B cell (primary cell): ENCODE data around the gene IER3. TPM values are rescaled to one million over a fixed set of nuclear protein-coding genes. Genes with fewer than 3 reads are reported as not detected.

ENCODE experiments used
- ATAC-seq: fragments of 200-7000 bp; cut with Tn5 transposase; one replicate; pipeline ENCODE4 v1.10.0; 2021; ENCODE audit warnings: low read depth, mild to moderate bottlenecking, moderate number of reproducible peaks, moderate library complexity
- CTCF ChIA-PET: fragments of 350-600 bp; sonication (Branson Sonifier 250); formaldehyde crosslinking; loops from one replicate; lab custom pipeline; 2021; ENCODE audit warnings: antibody characterized with exemption, inconsistent platforms; lab: Charles Lee
- POLR2A ChIA-PET: fragments of 350-600 bp; sonication (Branson Sonifier 250); formaldehyde crosslinking; loops from one replicate; lab custom pipeline; 2021; ENCODE audit warnings: antibody characterized with exemption; lab: Charles Lee
- DNase-seq: peaks from one replicate; pipeline ENCODE4 v3.0.0; 2013
- H2AFZ ChIP-seq: 2 replicates; pipeline ENCODE4 v1.6.1; 2012; ENCODE audit warnings: mild to moderate bottlenecking, low read depth, low read length; ENCODE audit not compliant: insufficient read depth, poor library complexity, severe bottlenecking
- H3K27ac ChIP-seq, 2 donors: 1 replicate in 1 of 2; 2 replicates in 1 of 2; pipeline ENCODE4 v1.5.1; 2012 to 2013; ENCODE audit warnings: low read length in 2 of 2, mild to moderate bottlenecking in 2 of 2, moderate library complexity in 1 of 2
- H3K27me3 ChIP-seq, 4 experiments: fragments of 200-600 bp in 1 of 4; sonication (generic) in 1 of 4; replicated peaks in 1 of 4; 1 replicate in 2 of 4; 2 replicates in 2 of 4; pipeline versions ENCODE4 v1.6.1 to v1.7.0; 2013 to 2016; ENCODE audit warnings: low read length in 3 of 4, mild to moderate bottlenecking in 2 of 4, mixed read lengths in 1 of 4, moderate library complexity in 1 of 4; ENCODE audit not compliant: insufficient read depth in 4 of 4, control insufficient read depth in 3 of 4; ENCODE audit errors: control extremely low read depth in 1 of 4
- H3K36me3 ChIP-seq, 2 experiments: replicated peaks in 1 of 2; 1 replicate in 1 of 2; 2 replicates in 1 of 2; pipeline versions ENCODE4 v1.6.1 to v1.7.1; 2013; ENCODE audit warnings: low read length in 1 of 2; ENCODE audit not compliant: insufficient read depth in 2 of 2, control insufficient read depth in 1 of 2; ENCODE audit errors: control extremely low read depth in 1 of 2, extremely low read depth in 1 of 2
- H3K4me1 ChIP-seq, 2 donors: fragments of 200-600 bp in 1 of 2; sonication (generic) in 1 of 2; 1 replicate in 1 of 2; 2 replicates in 1 of 2; pipeline versions ENCODE4 v1.5.1 to v1.6.1; 2013 to 2017; ENCODE audit warnings: low read length in 2 of 2; ENCODE audit not compliant: control insufficient read depth in 2 of 2, insufficient read depth in 2 of 2
- H3K4me2 ChIP-seq: replicated peaks from 2 replicates; pipeline ENCODE3; 2012; ENCODE audit warnings: mild to moderate bottlenecking, low read depth, low read length; ENCODE audit not compliant: poor library complexity, severe bottlenecking
- H3K4me3 ChIP-seq, 5 experiments: fragments of 200-600 bp in 1 of 5; sonication (generic) in 1 of 5; 1 replicate in 3 of 5; 2 replicates in 2 of 5; pipeline versions ENCODE4 v1.5.1 to v1.7.0; 2011 to 2016; ENCODE audit warnings: low read length in 4 of 5, mild to moderate bottlenecking in 4 of 5, low read depth in 2 of 5, control low read depth in 1 of 5, moderate library complexity in 1 of 5; ENCODE audit not compliant: insufficient read depth in 1 of 5; ENCODE audit errors: control extremely low read depth in 1 of 5, extremely low read depth in 1 of 5
- H3K79me2 ChIP-seq: fragments of 200-600 bp; sonication (generic); one replicate; pipeline ENCODE4 v1.6.0; 2016; ENCODE audit warnings: low read length; ENCODE audit not compliant: control insufficient read depth, insufficient read depth
- H3K9ac ChIP-seq: fragments of 200-600 bp; sonication (generic); 2 replicates; pipeline ENCODE4 v1.6.1; 2017; ENCODE audit warnings: mild to moderate bottlenecking, low read length, moderate library complexity
- H3K9me3 ChIP-seq, 3 donors: one replicate each; pipeline versions ENCODE4 v1.6.1 to v1.7.1; 2013; ENCODE audit warnings: low read length in 2 of 3; ENCODE audit not compliant: control insufficient read depth in 2 of 3, insufficient read depth in 1 of 3; ENCODE audit errors: control extremely low read depth in 1 of 3
- H4K20me1 ChIP-seq: 2 replicates; pipeline ENCODE4 v1.6.0; 2012; ENCODE audit warnings: mild to moderate bottlenecking, low read length; ENCODE audit not compliant: insufficient read depth, control insufficient read depth, poor library complexity, severe bottlenecking
- H3K27ac Mint-ChIP-seq: one replicate; pipeline ENCODE4 v1.8.0; 2021; ENCODE audit warnings: mixed read lengths
- H3K27me3 Mint-ChIP-seq: one replicate; pipeline ENCODE4 v1.8.0; 2021; ENCODE audit warnings: mixed read lengths
- H3K4me1 Mint-ChIP-seq: one replicate; pipeline ENCODE4 v1.8.0; 2021; ENCODE audit warnings: mixed read lengths
- H3K4me3 Mint-ChIP-seq: one replicate; pipeline ENCODE4 v1.8.0; 2021; ENCODE audit warnings: mixed read lengths
- H3K9me3 Mint-ChIP-seq: one replicate; pipeline ENCODE4 v1.8.0; 2022; ENCODE audit warnings: mixed read lengths; ENCODE audit not compliant: insufficient read depth
- CTCF ChIP-seq: fragments of 200-600 bp; IDR thresholded peaks from one replicate; pipeline ENCODE4 v1.8.0; 2022; ENCODE audit warnings: antibody characterized with exemption, mild to moderate bottlenecking
- EZH2 ChIP-seq: IDR thresholded peaks from 2 replicates; pipeline ENCODE4 v1.6.1; 2012; ENCODE audit warnings: borderline replicate concordance, low read depth, mild to moderate bottlenecking, moderate library complexity, low read length; ENCODE audit not compliant: insufficient read depth, poor library complexity, severe bottlenecking
- WGBS: methylation state at CpG from one replicate; pipeline ENCODE4 v1.1.5; 2013; ENCODE audit warnings: missing lambda C conversion rate; ENCODE audit not compliant: insufficient coverage; 5-methylcytosine and 5-hydroxymethylcytosine counted together
- intact Hi-C: fragments of 100-400 bp; cut with micrococcal nuclease; formaldehyde crosslinking; loops from one replicate; pipeline ENCODE4 v1.10.0; 2022
- polyA plus RNA-seq: library from polyadenylated mRNA; depleted of rRNA; stranded (reverse); fragments of >200 nt; gene quantifications from 2 replicates; pipeline ENCODE4 v1.2.3, GENCODE V29; 2012
- total RNA-seq, 2 donors: library from RNA; stranded (reverse); fragments of 120-200 nt in 1 of 2; gene quantifications; 1 replicate in 1 of 2; 2 replicates in 1 of 2; pipeline versions ENCODE4 v1.2.3 to v1.2.4, GENCODE V29; 2013 to 2022

Gene IER3
- total and polyA plus RNA-seq, 2 donors (not counting 1 experiment from before 2014, with no cell fraction given), result 3.7 to 4.2 TPM

GRCh38 chr6:30754631-30755030 is 10.3 kb upstream of the IER3 start:
- peaks cover 9% of the 10 kb centered on the region for H3K4me1 Mint-ChIP-seq
- no peak for ATAC-seq
- WGBS, result no CpG with 5 or more reads among the region's 3 CpGs
- DNase-seq, result no peak
- H3K27me3 ChIP-seq, result peaks cover 0 to 3% (median 0%) of the 10 kb centered on the region in 4 experiments
- H3K4me3 ChIP-seq, result no peak overlapping the region
- H2AFZ ChIP-seq, result no peak overlapping the region
- ChIA-PET POLR2A (interaction anchor here (0.7 kb wide), 1 partner anchor 10 kb away, joined by 3 read pairs; the partner anchor contains the start of gene IER3), CTCF (interaction anchor here (1.0 kb wide), 1 partner anchor 18 kb away, joined by 3 read pairs; no protein-coding TSS in a partner anchor)
- H3K27me3 Mint-ChIP-seq, result no peaks in the 10 kb centered on the region
- H3K9me3 ChIP-seq, result peaks cover 0 to under 1% (median 0%) of the 10 kb centered on the region in 3 donors
- no peak overlapping the region for H3K9ac ChIP-seq
- no peak overlapping the region for H3K27ac Mint-ChIP-seq
- no peaks in the 10 kb centered on the region for H3K79me2 ChIP-seq
- no peak overlapping the region for H3K27ac ChIP-seq
- no peaks in the 10 kb centered on the region for H3K36me3 ChIP-seq
- no peaks in the 10 kb centered on the region for H3K9me3 Mint-ChIP-seq
- no peaks in the 10 kb centered on the region for H4K20me1 ChIP-seq
- H3K4me1 ChIP-seq, result peaks cover 9 to 11% of the 10 kb centered on the region in 2 donors
- no peak overlapping the region for H3K4me3 Mint-ChIP-seq
- TF ChIP-seq EZH2 (no peak), CTCF (no peak)
- H3K4me2 ChIP-seq, result no peak overlapping the region
- intact Hi-C loops, result no loop called here

GRCh38 chr6:30752157-30752927 is 8.0 kb upstream of the IER3 start:
- Mint-ChIP-seq H3K27ac (no peak overlapping the region), H3K9me3 (no peaks in the 10 kb centered on the region), H3K4me1 (no peaks in the 10 kb centered on the region), H3K4me3 (no peak overlapping the region), H3K27me3 (no peaks in the 10 kb centered on the region)
- Histone ChIP-seq H2AFZ (peak overlapping the region; percentile 3), H3K4me3 (no peak overlapping the region), H3K79me2 (no peaks in the 10 kb centered on the region), H3K36me3 (no peaks in the 10 kb centered on the region), H3K27ac (no peak overlapping the region), H3K9me3 (no peaks in the 10 kb centered on the region), H3K4me2 (no peak overlapping the region), H4K20me1 (no peaks in the 10 kb centered on the region), H3K27me3 (peaks cover 0 to 3% (median 0%) of the 10 kb centered on the region in 4 experiments), H3K9ac (no peak overlapping the region), H3K4me1 (no peaks in the 10 kb centered on the region)
- DNase-seq (no peak), ATAC-seq (no peak)
- CTCF ChIA-PET, result interaction anchor here (1.0 kb wide), 1 partner anchor 11 kb away, joined by 4 read pairs; no protein-coding TSS in a partner anchor
- 29% methylated on average over 5 of the region's 12 CpGs for WGBS
- POLR2A ChIA-PET, result no interaction called here
- TF ChIP-seq CTCF, result no peak
- TF ChIP-seq EZH2, result no peak
- intact Hi-C loops, result no loop called here
